Chondrocyte (in vitro differentiated cells): ENCODE results near the gene CCDC74A. TPM values are rescaled to one million over a fixed set of nuclear protein-coding genes. Genes with fewer than 3 reads are reported as not detected.
"Not testable (repeated sequence)": the region's sequence is repeated elsewhere in the genome, so short reads cannot be mapped to it uniquely, and the experiment has no call there.

Experiments used
- DNase-seq: peaks from one replicate; pipeline ENCODE4 v3.0.0; 2021; ENCODE audit warnings: mixed read lengths, low spot score
- H3K27ac Mint-ChIP-seq: one replicate; pipeline ENCODE4 v1.8.0; 2021; ENCODE audit warnings: mild to moderate bottlenecking, moderate library complexity, mixed read lengths; ENCODE audit not compliant: unreplicated experiment
- H3K27me3 Mint-ChIP-seq: 2 replicates; pipeline ENCODE4 v1.8.0; 2021; ENCODE audit warnings: low read depth, mixed read lengths
- H3K36me3 Mint-ChIP-seq: 2 replicates; pipeline ENCODE4 v1.8.0; 2021; ENCODE audit warnings: low read depth, mixed read lengths
- H3K4me1 Mint-ChIP-seq: 2 replicates; pipeline ENCODE4 v1.8.0; 2021; ENCODE audit warnings: low read depth, mild to moderate bottlenecking, mixed read lengths
- H3K4me3 Mint-ChIP-seq: one replicate; pipeline ENCODE4 v1.8.0; 2021; ENCODE audit warnings: mild to moderate bottlenecking, moderate library complexity, mixed read lengths; ENCODE audit not compliant: unreplicated experiment
- H3K9me3 Mint-ChIP-seq: 2 replicates; pipeline ENCODE4 v1.8.0; 2021; ENCODE audit warnings: low read depth, mixed read lengths
- total RNA-seq: library from RNA; stranded (reverse); gene quantifications from 3 replicates; pipeline ENCODE4 v1.2.1, GENCODE V29; 2021
- TF ChIP-seq, protein P1 (sequence below): fragments of 200-600 bp; sonication (generic); IDR thresholded peaks from 2 replicates; pipeline ENCODE4 v1.5.0; 2021; ENCODE audit warnings: antibody characterized with exemption, mild to moderate bottlenecking, moderate library complexity

The CCDC74A gene
- total RNA-seq, 1 donor from 2014 or later, result 2.4 TPM

DNA sequence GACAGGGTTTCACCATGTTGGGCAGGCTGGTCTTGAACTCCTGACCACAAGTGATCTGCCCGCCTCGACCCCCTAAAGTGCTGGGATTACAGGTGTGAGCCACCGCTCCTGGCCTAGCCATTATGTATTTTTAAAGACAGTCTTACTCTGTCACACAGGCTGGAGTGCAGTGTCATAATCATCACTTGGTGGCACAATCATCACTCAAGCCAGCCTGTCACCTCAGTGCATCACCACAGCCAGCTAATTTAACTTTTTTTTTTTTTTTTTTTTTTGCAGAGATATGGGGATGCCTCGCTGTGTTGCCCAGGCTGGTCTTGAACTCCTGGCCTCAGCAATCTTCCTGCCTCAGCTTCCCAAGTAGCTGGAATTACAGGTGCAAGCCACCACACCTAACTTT lies 24.1 kb upstream of the CCDC74A start:
- not testable (repeated sequence) for H3K9me3 Mint-ChIP-seq, H3K4me3 Mint-ChIP-seq, H3K27me3 Mint-ChIP-seq, H3K27ac Mint-ChIP-seq, DNase-seq, H3K4me1 Mint-ChIP-seq
- H3K36me3 Mint-ChIP-seq, result peaks cover 16% of the 10 kb centered on the region

DNA sequence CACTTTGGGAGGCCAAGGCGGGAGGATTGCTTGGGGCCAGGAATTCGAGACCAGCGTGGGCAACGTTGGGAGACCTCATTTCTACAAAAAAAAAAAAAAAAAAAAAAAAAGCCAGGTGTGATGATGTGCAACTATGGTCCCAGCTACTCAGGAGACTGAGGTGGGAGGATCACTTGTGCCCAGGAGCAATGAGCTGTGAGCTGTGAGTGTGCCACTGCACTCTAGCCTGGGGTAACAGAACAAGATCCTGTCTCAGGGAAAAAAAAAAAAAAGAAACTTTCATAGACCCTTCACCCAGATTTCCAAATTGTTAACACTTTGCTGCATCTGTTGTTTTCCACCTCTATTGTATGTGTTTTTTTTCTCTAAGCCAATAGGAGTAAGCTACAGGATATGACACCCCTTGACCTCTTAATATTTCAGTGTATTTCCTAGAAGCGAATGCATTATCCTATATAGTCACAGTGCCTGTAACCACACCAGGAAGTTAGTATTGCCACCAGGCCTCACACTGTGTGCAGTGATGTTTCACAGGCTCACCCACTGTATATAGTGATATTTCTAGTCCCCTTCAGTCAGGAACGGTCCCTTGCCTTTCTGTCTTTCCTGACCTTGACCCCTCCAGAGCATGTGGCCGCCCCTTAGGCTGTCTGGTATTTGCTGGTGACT lies 23.5 kb upstream of the CCDC74A start:
- not testable (repeated sequence) for H3K4me1 Mint-ChIP-seq, H3K27me3 Mint-ChIP-seq, H3K4me3 Mint-ChIP-seq, H3K27ac Mint-ChIP-seq, DNase-seq, H3K9me3 Mint-ChIP-seq
- peaks cover 16% of the 10 kb centered on the region for H3K36me3 Mint-ChIP-seq

DNA sequence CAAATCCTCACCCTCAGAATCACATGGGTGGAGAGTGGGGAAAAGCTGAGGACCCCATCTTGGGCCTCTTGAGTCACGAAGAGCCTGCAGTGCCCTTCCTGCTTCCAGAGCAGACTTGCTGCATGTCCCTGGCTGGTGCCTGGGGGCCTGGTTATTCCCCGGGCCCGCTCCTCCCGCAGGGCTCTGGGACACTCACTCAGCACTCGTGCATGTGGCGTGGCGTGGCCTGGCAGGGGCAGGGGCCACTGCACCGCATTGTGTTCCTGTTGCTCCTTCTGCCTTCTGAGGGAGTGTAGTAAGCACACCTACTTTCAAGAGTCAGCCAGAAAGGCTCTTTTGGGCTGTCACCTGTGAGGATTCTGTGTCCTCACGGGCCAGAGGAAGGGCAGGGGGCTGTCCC lies 18.1 kb upstream of the CCDC74A start:
- TF ChIP-seq, protein P1, sequence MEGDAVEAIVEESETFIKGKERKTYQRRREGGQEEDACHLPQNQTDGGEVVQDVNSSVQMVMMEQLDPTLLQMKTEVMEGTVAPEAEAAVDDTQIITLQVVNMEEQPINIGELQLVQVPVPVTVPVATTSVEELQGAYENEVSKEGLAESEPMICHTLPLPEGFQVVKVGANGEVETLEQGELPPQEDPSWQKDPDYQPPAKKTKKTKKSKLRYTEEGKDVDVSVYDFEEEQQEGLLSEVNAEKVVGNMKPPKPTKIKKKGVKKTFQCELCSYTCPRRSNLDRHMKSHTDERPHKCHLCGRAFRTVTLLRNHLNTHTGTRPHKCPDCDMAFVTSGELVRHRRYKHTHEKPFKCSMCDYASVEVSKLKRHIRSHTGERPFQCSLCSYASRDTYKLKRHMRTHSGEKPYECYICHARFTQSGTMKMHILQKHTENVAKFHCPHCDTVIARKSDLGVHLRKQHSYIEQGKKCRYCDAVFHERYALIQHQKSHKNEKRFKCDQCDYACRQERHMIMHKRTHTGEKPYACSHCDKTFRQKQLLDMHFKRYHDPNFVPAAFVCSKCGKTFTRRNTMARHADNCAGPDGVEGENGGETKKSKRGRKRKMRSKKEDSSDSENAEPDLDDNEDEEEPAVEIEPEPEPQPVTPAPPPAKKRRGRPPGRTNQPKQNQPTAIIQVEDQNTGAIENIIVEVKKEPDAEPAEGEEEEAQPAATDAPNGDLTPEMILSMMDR, result no peak
- Mint-ChIP-seq H3K27me3 (no peaks in the 10 kb centered on the region), H3K4me3 (no peak overlapping the region), H3K36me3 (peaks cover 14% of the 10 kb centered on the region), H3K4me1 (no peaks in the 10 kb centered on the region), H3K27ac (no peak overlapping the region), H3K9me3 (no peaks in the 10 kb centered on the region)
- DNase-seq, result no peak

DNA sequence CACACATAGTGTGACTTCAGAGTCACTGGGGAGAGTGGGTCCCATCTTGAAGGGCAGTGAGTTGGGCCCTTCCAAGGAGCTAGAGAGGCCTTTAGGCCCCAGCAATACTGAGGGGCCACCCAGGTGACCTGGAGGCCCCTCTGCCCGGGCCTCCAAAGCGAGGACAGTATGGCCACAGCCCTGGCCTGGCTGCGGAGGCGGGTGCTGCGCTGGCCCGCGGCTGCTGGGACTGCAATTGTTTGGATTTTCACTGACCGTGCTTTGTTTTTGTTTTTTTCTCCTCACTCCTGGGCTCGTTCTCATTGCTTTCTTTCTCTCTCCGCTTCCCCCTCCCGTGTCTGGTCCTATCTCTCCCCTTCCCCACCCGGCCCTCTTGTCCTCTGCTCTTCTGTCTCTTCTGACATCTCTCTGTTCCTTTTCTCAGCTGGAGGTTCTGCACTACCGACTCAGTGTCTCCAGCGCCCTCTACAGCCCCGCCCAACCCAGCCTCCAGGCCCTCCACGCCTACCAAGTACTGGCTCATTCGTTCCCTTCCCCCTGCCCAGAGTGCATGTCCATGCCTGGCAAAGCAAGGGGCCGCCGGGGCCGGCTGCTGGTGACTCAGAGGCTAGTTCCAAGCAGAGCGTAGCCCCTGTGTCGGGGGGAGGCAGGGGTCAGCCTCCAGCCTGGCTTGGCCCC lies 16.3 kb upstream of the CCDC74A start:
- not testable (repeated sequence) for H3K27ac Mint-ChIP-seq, DNase-seq, H3K4me3 Mint-ChIP-seq, H3K9me3 Mint-ChIP-seq, H3K4me1 Mint-ChIP-seq, H3K27me3 Mint-ChIP-seq
- H3K36me3 Mint-ChIP-seq, result peaks cover 10% of the 10 kb centered on the region
- TF ChIP-seq, protein P1, result peak; percentile 12

DNA sequence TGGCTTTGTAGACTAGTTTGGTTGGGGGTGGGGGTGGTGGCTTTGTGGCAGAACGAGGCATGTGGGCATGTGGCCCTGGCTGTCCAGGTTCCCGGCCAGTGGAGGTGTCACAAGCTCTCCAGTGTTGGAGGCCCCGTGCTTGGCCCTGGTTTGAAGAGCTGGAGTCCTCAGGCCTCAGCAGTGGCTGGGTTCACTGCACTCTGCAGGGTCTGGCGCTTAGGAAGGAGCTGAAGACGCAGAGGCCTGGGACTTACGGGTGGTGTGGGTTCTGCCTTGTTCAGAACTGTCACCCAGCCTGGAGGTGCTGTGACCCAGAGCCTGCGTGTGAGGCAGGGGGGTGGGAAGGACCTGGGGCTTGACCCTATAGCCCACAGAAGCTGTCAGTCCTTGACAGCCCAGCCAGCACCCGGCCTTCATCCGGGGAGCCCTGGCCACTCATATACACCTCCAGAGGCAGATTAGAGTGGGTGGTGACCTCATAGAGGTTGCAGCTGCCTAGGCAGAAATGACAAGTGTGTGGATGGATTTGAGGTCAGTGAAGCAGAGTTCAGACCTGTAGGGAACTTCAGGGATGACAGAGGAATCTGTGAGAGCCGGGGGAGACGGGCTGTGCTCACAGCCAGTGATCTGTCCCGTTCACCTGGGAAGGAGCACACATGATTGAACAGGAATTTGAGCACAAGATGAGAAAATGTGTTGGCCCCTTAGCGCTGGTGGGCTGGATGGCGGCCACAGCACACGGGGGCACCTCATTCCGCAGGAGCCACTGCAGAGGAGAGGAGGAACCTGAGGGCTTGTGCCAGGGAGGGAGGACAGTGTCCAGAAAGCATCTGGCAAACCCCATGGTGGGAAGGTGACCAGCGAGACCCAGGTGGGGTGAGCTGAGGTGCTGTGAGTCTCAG lies 15.5 kb upstream of the CCDC74A start:
- H3K4me3 Mint-ChIP-seq, H3K27ac Mint-ChIP-seq, DNase-seq, H3K9me3 Mint-ChIP-seq, H3K4me1 Mint-ChIP-seq, H3K27me3 Mint-ChIP-seq: not testable (repeated sequence)
- peaks cover 13% of the 10 kb centered on the region for H3K36me3 Mint-ChIP-seq

DNA sequence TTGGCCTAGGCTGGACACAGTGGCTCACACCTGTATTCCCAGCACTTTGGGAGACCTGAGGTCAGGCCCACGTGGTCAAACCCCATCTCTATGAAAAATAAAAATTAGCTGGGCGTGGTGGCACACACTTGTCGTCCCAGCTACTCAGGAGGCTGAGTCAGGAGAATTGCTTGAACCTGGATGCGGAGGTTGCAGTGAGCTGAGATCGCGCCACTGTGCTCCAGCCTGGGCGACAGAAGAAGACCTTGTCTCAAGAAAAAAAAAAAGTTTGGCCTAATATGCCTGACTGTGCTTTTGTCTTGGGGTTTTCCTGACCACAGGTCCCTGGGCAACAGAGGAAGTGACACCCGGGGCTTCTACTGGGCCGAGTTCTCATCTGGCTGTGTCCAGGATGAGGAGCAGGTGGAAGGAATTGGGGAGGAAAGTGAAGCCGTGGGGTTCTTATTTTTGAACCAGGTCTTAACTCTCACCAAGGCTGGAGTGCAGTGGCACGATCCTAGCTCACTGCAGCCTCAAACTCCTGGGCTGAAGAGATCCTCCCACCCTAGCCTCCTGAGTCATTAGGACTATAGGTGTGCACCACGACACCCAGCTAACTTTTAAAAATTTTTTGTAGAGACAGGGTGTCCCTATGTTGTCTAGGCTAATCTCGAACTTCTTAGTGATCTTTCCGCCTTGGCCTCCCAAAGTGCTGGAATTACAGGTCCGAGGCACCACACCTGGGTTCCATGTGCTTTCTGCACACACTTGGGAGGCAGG lies 13.1 kb upstream of the CCDC74A start:
- H3K4me3 Mint-ChIP-seq, H3K36me3 Mint-ChIP-seq, H3K27me3 Mint-ChIP-seq, H3K9me3 Mint-ChIP-seq, DNase-seq, H3K4me1 Mint-ChIP-seq, H3K27ac Mint-ChIP-seq: not testable (repeated sequence)

DNA sequence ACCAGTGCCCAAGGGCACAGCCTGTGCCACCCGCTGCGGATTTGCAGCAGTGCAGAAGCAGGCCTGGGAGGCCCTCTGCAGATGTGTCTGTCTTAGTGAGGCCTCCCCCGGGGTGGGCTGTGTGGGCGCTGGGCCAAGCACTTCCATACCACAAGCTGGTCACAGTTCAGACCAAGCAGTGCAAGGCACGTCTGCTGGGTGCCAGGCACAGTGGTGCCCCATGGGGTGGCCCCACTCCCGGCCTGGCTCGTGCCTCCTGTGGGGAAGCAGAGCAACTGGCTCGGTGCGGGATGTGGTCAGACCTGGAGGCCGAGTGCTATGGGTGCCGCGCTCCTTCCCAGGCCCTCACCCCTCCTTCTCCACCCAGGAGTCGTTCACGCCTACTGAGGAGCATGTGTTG lies 12.5 kb upstream of the CCDC74A start:
- H3K36me3 Mint-ChIP-seq, H3K4me3 Mint-ChIP-seq, H3K4me1 Mint-ChIP-seq, H3K27ac Mint-ChIP-seq, H3K9me3 Mint-ChIP-seq, H3K27me3 Mint-ChIP-seq: not testable (repeated sequence)
- peak; percentile 87 for DNase-seq
